CD4-positive, alpha-beta T cell treated with Interleukin-17A for 1 hour (primary cell): Measurements from ENCODE around the gene SIAH2.

ENCODE experiments used
- DNase-seq: peaks from one replicate; pipeline ENCODE4 v3.0.0-alpha.2; 2020

SIAH2 gene

GRCh38 chr3:150733373-150733935 is 29.5 kb downstream of the SIAH2 start:
- no peak for DNase-seq

- DNase-seq: no peak
These were observed 33.1 kb downstream of the SIAH2 start for GRCh38 chr3:150729682-150730360.

GRCh38 chr3:150727653-150728502 is 35.1 kb downstream of the SIAH2 start:
- no peak for DNase-seq

- no peak for DNase-seq
These were observed 37.4 kb downstream of the SIAH2 start for GRCh38 chr3:150725548-150725947.

GRCh38 chr3:150723946-150724345 is 39.0 kb downstream of the SIAH2 start:
- DNase-seq: no peak

GRCh38 chr3:150722267-150722666 is 40.7 kb downstream of the SIAH2 start:
- no peak for DNase-seq

- peak; percentile 81 for DNase-seq
These were observed 41.5 kb downstream of the SIAH2 start for GRCh38 chr3:150721285-150722130.

GRCh38 chr3:150720444-150720843 is 42.5 kb downstream of the SIAH2 start:
- no peak for DNase-seq

- DNase-seq: no peak
These were observed 52.9 kb downstream of the SIAH2 start for GRCh38 chr3:150710097-150710496.

- DNase-seq: peak; percentile 87
These were observed 59.1 kb downstream of the SIAH2 start, which contains the start of gene ERICH6 for GRCh38 chr3:150703756-150704344. TSS of gene ERICH6 (minus strand) at chr3:150703920. CDS start at chr3:150703898, 22 bp downstream.

- DNase-seq: peak; percentile 60
These were observed 59.6 kb downstream of the SIAH2 start for GRCh38 chr3:150703299-150703755.

GRCh38 chr3:150699068-150699639 is 63.8 kb downstream of the SIAH2 start:
- DNase-seq: no peak

GRCh38 chr3:150697646-150698045 is 65.3 kb downstream of the SIAH2 start:
- DNase-seq: no peak

- DNase-seq: no peak
These were observed 71.4 kb downstream of the SIAH2 start for GRCh38 chr3:150691414-150692040.
